ENCODE data around the gene KLHL33.

- TF ChIP-seq POLR2A (IDR thresholded peaks at IDR 0.05; ENCODE audit: low read depth, low read length) (no peak), POLR2AphosphoS5 (IDR thresholded peaks at IDR 0.05; ENCODE audit: low read depth, low read length) (no peak)
Observed at GRCh38 chr14:20438664-20439063, 2.7 kb upstream of the KLHL33 start.
